ENCODE results near the gene PIK3R5.
A peak's percentile ranks its signal among the peaks of the same experiment; 100 is the strongest.
"Not testable (repeated sequence)": the region's sequence is repeated elsewhere in the genome, so short reads cannot be mapped to it uniquely, and the experiment has no call there.

The PIK3R5 gene

DNA sequence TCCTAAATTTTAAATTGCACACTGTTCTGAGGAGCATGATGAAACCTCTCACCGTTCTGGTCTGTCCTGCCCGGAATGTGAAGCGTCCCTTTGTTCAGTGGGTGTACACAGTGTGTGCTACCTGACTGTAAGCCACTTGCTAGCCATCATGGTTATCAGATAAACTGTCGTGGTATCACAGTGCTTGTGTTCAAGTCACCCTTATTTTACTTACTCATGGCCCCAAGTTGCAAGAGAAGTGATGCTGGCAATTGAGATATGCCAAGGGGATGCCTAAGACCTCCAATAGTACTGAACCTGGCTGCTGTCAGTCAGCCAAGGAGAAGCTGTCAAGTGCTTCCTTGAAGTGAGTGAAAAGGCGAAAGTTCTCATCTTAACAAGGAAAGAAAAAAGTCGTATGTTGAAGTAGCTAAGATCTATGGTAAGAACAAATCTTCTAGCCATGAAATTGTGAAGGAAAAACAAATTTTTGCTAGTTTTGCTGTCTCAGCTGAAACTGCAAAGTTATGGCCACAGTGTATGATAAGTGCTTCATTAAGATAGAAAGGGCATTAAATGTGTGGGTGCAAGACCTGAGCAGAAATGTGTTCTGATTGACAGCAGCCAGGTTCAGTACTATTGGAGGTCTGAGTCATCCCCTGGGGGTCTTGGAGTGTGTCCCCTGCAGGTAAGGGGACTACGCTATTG lies 103.9 kb downstream of the PIK3R5 start:
- TF ChIP-seq, protein P1, sequence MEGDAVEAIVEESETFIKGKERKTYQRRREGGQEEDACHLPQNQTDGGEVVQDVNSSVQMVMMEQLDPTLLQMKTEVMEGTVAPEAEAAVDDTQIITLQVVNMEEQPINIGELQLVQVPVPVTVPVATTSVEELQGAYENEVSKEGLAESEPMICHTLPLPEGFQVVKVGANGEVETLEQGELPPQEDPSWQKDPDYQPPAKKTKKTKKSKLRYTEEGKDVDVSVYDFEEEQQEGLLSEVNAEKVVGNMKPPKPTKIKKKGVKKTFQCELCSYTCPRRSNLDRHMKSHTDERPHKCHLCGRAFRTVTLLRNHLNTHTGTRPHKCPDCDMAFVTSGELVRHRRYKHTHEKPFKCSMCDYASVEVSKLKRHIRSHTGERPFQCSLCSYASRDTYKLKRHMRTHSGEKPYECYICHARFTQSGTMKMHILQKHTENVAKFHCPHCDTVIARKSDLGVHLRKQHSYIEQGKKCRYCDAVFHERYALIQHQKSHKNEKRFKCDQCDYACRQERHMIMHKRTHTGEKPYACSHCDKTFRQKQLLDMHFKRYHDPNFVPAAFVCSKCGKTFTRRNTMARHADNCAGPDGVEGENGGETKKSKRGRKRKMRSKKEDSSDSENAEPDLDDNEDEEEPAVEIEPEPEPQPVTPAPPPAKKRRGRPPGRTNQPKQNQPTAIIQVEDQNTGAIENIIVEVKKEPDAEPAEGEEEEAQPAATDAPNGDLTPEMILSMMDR (IDR thresholded peaks at IDR 0.05; ENCODE audit: insufficient read depth, low read depth, low read length, missing control alignments) = no peak
- DNase-seq (ENCODE audit: low read depth) = no peak
- peak overlapping the region; percentile 1 for H3K4me3 ChIP-seq (ENCODE audit: low read depth, low read length)

GRCh38 chr17:8859804-8860430 lies 105.6 kb downstream of the PIK3R5 start:
- TF ChIP-seq, protein P1 (IDR thresholded peaks at IDR 0.05; ENCODE audit: insufficient read depth, low read depth, low read length, missing control alignments) = no peak
- peak overlapping the region; percentile 46 for H3K4me3 ChIP-seq (ENCODE audit: low read depth, low read length)
- no peak for DNase-seq (ENCODE audit: low read depth)

DNA sequence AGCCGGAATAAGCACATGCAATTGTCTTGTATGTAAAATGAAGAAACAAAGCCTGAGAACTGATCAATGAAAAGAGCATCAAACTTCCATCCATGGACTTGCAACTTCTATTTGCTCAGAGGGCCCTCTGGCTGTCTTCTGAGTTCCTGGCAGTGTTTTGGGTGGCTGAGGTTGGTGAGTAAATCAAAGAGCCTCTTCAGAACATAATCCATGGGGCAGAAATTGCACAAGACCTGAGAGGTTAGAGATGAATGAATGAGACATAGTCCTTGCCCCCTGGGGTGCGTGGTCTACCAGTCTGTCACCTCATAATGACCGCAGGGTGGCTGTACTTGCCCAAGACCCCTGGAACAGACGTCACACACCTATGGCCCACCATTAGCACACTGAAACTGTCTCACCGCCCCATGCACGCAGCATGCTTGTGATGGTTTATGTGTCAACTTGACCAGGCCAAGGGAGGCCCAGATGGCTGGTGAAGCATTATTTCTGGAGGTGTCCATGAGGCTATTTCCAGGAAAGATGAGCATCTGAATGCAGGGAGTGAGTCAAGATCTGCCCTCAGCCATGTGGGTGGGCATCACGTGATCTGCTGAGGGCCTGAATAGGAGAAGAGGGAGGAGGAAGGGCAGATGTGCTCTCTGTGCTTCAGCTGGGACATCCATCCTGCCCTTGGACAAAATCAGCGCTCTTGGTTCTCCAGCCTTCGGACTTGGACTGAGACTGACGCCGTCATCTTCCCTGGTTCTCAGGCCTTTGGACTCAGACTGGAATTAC lies 106.3 kb downstream of the PIK3R5 start:
- TF ChIP-seq, protein P1 (IDR thresholded peaks at IDR 0.05; ENCODE audit: insufficient read depth, low read depth, low read length, missing control alignments) = peak; percentile 7
- peak overlapping the region; percentile 46 for H3K4me3 ChIP-seq (ENCODE audit: low read depth, low read length)
- DNase-seq (ENCODE audit: low read depth) = peak; percentile 77

DNA sequence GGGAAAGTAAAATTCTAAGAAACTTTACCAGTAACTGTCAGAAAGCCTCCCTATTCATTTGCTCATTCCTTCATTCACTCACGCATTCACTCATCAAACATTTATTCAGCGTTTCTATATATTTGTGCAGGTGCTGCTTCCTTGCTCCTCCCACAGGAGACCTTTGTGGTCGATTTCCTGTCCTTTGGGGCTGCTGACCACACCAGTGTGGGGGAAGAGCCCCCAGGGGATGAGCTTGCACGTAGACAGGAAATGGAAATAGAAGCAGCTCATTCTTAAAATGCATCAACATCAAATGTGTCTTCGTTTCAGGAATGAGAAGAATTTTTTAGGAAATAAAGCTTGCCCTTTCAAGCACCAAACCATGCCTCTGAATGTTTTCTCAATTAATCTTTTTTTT lies 107.6 kb downstream of the PIK3R5 start:
- peak overlapping the region; percentile 46 for H3K4me3 ChIP-seq (ENCODE audit: low read depth, low read length)
- peak; percentile 96 for DNase-seq (ENCODE audit: low read depth)
- TF ChIP-seq, protein P1 (IDR thresholded peaks at IDR 0.05; ENCODE audit: insufficient read depth, low read depth, low read length, missing control alignments) = no peak

- TF ChIP-seq, protein P1 (IDR thresholded peaks at IDR 0.05; ENCODE audit: insufficient read depth, low read depth, low read length, missing control alignments) = no peak
- DNase-seq (ENCODE audit: low read depth) = peak; percentile 75
- peak overlapping the region; percentile 46 for H3K4me3 ChIP-seq (ENCODE audit: low read depth, low read length)
Observed at GRCh38 chr17:8856869-8857575, 108.5 kb downstream of the PIK3R5 start.

- not testable (repeated sequence) for DNase-seq (ENCODE audit: low read depth)
- H3K4me3 ChIP-seq (ENCODE audit: low read depth, low read length) = peak overlapping the region; percentile 46
Observed at GRCh38 chr17:8856205-8856603, 109.3 kb downstream of the PIK3R5 start.
